ENCODE data around the gene SLC5A5. TPM values are rescaled to one million over a fixed set of nuclear protein-coding genes. Genes with fewer than 3 reads are reported as not detected.

The SLC5A5 gene
- total RNA-seq, 1 experiment from 2014 or later: 1.8 TPM

DNA sequence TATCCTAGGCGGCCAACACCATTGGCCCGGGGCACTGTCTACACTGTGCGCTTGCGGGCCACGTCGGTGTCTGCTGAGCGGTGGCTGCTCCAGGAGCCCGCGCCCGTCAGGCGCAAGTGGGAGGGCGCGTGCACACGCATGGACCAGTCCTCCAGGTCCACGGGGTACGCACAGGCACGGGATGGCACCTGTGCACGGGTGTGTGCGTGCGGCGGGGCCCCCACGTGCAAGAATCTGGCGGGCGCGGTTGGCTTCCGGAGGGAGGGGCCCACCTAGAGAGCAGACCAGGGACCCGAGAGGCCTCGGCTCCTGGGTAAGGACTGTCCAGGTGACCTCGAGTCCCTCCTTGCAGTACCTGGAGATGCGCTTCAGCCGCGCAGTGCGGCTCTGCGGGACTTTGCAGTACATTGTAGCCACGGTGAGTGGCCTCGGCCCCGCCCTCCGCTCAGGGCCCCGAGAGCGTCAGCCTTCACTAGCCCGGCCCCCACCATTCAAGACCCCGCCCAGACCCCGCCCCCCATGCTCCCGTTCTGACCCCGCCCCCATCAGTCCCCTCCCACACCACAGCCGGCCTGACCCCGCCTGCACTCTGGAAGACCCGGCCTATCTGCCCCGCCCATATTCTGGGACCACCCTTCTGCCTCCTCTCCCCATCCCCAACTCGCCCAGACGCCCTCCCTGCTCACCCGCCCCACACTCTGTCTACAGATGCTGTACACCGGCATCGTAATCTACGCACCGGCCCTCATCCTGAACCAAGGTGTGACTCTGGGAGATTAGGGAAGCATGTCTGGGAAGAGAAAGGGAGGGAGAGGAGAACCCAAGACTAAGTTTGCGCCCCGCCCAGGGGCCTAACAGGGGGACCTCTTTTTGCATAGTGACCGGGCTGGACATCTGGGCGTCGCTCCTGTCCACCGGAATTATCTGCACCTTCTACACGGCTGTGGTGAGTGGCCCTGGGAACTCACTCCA lies 2.3 kb downstream of the SLC5A5 start:
- no peak overlapping the region for H3K27ac ChIP-seq (ENCODE audit: insufficient read length, low read depth, low read length)
- H3K79me2 ChIP-seq (ENCODE audit: insufficient read depth, low read length): no peaks in the 10 kb centered on the region
- no peak overlapping the region for H2BK5ac ChIP-seq (ENCODE audit: insufficient read length, low read length)
- no peak overlapping the region for H3K9ac ChIP-seq (ENCODE audit: extremely low read depth, insufficient read length, low read length)
- no peak overlapping the region for H3K14ac ChIP-seq (ENCODE audit: insufficient read depth, low read length)
- no peaks in the 10 kb centered on the region for H3K79me1 ChIP-seq (ENCODE audit: insufficient read depth, low read depth, low read length, poor library complexity, severe bottlenecking)
- no peak overlapping the region for H2BK20ac ChIP-seq (ENCODE audit: low read depth, low read length, poor library complexity, severe bottlenecking)
- H3K23ac ChIP-seq (ENCODE audit: insufficient read length, low read depth, low read length): no peak overlapping the region
- no peaks in the 10 kb centered on the region for H3K4me1 ChIP-seq (ENCODE audit: insufficient read depth, low read length)
- peak overlapping the region; percentile 93 for H3K4me2 ChIP-seq (ENCODE audit: insufficient read depth, insufficient read length, low read length)
- H4K20me1 ChIP-seq (ENCODE audit: control insufficient read depth, insufficient read depth, insufficient read length): no peaks in the 10 kb centered on the region
- H2BK12ac ChIP-seq (ENCODE audit: insufficient read length, low read depth, low read length): no peak overlapping the region
- H3T11ph ChIP-seq (ENCODE audit: low read length): no peak overlapping the region
- H3K56ac ChIP-seq (ENCODE audit: insufficient read length, low read depth, low read length): no peak overlapping the region
- H4K5ac ChIP-seq (ENCODE audit: insufficient read length, low read depth, low read length): no peak overlapping the region
- no peaks in the 10 kb centered on the region; a peak in 1 of 5 replicates for H3K9me3 Mint-ChIP-seq
- no peak overlapping the region for H4K91ac ChIP-seq (ENCODE audit: insufficient read length, low read depth, low read length)
- peak overlapping the region; percentile 84 for H2AFZ ChIP-seq (ENCODE audit: low read length)
- H3K4me3 Mint-ChIP-seq: peak overlapping the region; percentile 67 to 78
- H2BK15ac ChIP-seq (ENCODE audit: low read depth, low read length): no peak overlapping the region
- H3K23me2 ChIP-seq (ENCODE audit: insufficient read length, low read depth, low read length, poor library complexity, severe bottlenecking): peaks cover 8% of the 10 kb centered on the region
- H4K8ac ChIP-seq (replicated peaks; ENCODE audit: insufficient read length, low read depth, low read length): no peak overlapping the region
- H3K9me3 ChIP-seq (ENCODE audit: control insufficient read depth, low read depth, low read length): no peaks in the 10 kb centered on the region
- no peak overlapping the region for H3K18ac ChIP-seq (ENCODE audit: insufficient read length, low read depth, low read length)
- H2BK120ac ChIP-seq (ENCODE audit: low read depth, low read length, poor library complexity, severe bottlenecking): no peak overlapping the region
- peaks cover 32% of the 10 kb centered on the region for H3K27me3 Mint-ChIP-seq (ENCODE audit: low read depth)
- no peak overlapping the region for H3K4ac ChIP-seq (ENCODE audit: low read depth, low read length)
- H2AK5ac ChIP-seq (ENCODE audit: insufficient read length, low read length): no peak overlapping the region
- TF ChIP-seq, protein P1, sequence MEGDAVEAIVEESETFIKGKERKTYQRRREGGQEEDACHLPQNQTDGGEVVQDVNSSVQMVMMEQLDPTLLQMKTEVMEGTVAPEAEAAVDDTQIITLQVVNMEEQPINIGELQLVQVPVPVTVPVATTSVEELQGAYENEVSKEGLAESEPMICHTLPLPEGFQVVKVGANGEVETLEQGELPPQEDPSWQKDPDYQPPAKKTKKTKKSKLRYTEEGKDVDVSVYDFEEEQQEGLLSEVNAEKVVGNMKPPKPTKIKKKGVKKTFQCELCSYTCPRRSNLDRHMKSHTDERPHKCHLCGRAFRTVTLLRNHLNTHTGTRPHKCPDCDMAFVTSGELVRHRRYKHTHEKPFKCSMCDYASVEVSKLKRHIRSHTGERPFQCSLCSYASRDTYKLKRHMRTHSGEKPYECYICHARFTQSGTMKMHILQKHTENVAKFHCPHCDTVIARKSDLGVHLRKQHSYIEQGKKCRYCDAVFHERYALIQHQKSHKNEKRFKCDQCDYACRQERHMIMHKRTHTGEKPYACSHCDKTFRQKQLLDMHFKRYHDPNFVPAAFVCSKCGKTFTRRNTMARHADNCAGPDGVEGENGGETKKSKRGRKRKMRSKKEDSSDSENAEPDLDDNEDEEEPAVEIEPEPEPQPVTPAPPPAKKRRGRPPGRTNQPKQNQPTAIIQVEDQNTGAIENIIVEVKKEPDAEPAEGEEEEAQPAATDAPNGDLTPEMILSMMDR (conservative IDR thresholded peaks at IDR 0.05): no peak
- DNase-seq: peak; percentile 91
- H3K27me3 ChIP-seq (ENCODE audit: insufficient read depth, low read length): no peaks in the 10 kb centered on the region; the same call in 1 of the 2 replicates
- no CpG with 5 or more reads among the region's 63 CpGs for WGBS (ENCODE audit: extremely low coverage, insufficient read length, low lambda C conversion rate)
- no peak overlapping the region; a peak in 1 of 7 replicates for H3K27ac Mint-ChIP-seq
- no peaks in the 10 kb centered on the region; a peak in 1 of 7 replicates for H3K36me3 Mint-ChIP-seq (ENCODE audit: insufficient read depth in 1 of 3, low read depth in 3 of 3)
- peaks cover 3 to 10% of the 10 kb centered on the region in 2 experiments for H3K4me1 Mint-ChIP-seq

All from H9 (cell line).